Measurements from ENCODE around the gene KATNB1.
A peak's percentile ranks its signal among the peaks of the same experiment; 100 is the strongest.
"Not testable (repeated sequence)": the region's sequence is repeated elsewhere in the genome, so short reads cannot be mapped to it uniquely, and the experiment has no call there.

Gene KATNB1

DNA sequence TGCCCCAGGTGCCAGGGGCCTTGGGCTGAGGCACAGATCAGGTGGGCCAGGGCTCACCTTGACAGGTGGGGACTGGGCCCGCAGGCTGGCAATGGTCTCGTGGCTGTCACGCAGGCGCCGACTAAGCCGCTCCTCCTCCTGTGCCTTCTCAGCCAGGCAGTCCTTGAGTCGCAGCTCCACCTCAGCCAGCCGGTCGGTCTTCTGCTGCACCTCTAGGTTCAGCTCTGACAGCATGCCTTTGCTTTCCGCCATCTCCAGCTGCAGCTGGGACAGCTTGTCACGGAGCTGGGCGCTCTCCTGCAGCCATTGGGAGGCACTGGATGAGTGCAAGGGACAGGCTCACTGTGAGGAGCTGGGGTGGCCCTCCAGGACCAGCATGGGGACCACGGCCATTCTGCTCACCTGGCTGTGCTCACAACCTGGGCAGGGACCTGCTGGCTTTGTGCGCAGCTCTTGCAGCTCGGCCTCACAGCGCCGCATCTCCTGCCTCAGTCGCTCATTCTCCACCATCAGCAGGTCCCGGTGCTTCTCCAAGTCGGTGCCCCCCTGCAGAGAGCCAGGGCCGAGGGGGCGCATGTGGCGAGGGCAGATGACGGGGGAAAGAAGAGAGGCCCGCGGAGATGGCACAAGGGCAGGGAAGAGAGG lies 35.7 kb downstream of the KATNB1 start:
- no peak for DNase-seq

DNA sequence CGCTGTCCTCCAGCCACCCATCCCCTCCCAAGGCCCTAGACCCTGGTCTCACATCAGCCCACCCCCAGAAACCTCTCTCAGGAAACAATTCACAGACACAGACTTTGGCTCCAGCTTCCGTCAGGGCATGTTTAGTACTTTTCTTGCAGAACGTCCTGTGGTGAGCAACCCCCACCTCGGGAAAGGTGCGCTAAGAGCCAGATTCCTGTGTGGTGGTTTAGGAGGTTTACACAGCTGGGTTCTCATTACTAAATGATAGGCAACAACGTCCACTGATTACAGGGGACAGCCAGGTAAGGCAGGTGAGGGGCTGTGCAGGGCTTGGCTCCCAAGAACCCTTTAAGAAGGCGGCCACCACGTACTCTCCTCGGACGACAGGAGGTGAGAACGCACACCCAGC lies 37.4 kb downstream of the KATNB1 start:
- no peak for DNase-seq

DNA sequence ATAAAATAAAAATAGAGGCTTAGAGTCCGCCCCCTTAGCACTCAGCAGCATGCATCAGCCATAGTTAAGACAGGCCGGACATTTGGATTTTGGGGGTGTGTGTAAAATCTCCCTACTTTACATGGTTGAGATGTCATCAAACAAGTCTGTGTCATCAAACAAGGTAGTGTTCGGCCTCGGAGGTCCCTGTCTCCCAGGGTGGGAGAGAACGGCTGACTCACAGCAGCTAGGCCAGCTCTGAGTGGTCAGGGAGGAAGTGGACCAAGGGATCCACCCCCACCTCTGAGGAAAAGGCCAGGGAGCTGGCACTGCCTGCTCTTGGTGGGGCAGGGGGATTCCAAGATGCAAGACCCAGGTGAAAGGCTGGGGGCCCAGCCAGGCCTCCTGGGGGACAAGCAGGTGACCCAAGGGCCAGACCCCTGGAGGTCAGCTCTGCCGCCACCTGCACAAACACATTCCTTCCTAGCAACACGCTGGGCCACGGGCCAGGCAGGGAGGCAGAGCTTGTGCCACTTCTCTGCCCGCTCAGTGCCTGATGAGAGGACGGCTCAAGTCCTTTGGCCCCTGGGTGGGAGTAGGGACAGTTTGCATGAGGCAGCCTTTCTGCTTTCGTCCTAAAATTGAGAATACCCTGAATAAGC lies 38.2 kb downstream of the KATNB1 start:
- peak in 2 of 56 donors; percentile 20 to 39 for DNase-seq

DNA sequence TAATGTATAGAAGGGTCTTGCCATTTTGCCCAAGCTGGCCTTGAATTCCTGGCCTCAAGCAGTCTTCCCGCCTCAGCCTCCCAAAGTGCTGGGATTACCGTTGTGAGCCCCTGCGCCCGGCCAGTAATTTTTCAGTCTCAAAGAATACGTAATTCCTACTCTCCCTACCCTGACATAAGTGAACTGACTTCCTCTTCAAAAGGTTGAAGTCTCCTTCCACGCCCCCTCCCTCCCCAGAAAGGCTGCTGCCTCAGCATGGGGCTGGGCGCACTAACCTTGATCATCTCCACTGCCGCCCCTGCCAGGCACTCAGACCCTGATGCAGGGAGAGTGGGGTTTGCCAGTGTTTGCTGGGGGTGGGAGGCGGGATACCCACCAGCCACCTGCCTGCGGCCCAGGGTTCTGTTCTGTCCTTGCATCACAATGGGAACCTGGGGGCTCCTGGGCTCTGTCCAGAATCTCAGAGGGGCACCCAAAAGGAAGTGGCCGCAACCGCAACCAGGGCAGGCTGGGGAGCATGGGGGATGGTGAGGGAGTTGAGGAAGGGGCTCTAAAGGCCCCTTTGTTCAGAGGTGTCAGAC lies 39.2 kb downstream of the KATNB1 start:
- DNase-seq: no peak

DNA sequence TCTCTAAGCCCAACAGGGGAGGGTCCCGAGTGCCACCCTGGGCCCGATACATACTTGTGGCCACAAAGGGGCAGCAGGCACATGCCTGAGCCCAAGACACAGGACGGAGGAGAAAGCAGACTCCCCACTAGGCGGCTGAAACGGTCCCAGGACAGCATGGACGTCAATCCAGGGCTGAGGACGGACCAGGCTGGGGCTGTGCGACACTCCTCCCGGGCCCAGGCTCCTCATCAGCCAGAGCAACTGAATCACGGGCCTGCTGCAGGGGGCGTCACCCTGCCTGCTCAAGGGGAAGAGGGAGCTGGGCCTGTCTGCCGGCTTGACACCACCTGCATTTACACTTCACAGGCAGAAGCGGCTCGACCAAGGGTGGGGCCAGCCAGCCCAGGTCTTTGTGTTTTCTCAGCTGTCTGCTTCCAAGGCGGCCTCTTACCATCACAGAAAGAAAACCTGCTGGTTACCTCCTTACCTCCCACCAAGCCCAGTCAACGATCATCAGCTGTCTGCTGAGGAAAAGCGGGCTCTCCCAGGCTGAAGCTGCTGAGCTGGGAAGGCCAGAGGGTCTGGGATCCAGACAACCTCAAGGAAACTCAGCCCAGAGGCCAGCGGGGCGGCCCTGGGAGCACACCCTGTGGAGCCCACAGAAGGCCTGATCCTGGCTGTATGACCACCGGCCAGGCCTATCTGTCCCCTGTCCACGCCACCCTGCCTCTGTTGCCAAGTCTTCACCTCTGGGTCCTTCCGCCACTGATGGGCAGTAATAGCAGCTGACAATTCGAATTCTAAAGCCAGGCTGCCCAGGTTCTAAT lies 40.3 kb downstream of the KATNB1 start:
- DNase-seq: peak in 33 of 56 donors; percentile 18 to 76 (median 41)

DNA sequence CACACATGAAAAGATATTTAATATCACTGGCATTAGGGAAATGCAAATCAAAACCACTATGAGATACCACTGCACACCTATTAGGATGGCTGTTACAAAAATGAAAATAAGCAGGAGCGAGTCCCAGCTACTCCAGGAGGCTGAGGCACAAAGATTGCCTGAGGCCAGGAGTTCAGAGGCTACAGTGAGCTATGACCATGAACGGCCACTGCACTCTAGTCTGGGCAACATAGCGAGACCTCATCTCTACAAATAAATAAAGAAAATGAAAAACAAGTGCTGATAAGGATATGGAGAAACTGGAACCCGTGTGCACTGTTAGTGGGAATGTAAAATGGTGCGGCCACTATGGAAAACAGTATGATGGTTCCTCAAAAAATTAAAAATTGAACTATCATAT lies 43.1 kb downstream of the KATNB1 start:
- no peak for DNase-seq

DNA sequence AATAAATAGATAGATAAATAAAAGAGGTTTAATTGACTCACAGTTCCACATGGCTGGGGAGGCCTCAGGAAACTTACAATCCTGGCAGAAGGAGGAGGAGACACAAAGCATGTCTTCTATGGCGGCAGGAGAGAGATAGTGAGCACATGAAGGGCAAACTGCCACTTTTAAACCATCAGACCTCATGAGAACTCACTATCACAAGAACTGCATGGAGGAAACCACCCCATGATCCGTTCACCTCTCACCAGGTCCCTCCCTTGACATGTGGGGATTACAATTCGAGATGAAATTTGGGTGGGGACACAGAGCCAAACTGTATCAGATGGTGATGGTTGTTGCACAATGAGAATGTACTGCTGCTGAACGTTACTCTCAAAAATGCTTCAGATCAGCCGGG lies 44.3 kb downstream of the KATNB1 start:
- DNase-seq: not testable (repeated sequence)

DNA sequence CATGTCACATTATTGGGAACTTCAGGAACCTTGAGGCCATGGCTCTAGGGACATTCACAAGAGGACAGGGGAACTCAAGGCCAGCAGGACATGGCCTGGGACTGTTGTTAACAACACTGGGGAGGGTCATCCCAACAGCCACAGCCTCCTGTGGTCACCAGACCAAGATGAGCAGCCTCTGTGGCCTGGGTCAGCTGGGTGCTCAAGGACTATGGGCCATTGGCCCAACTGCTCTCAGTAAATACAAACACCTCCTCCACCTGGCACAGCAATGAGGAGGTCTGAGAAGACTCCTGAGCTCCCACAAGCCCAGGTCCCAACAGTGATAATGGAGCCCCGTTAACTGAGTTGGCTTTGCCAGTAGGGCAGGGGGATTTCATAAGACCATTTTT lies 45.8 kb downstream of the KATNB1 start:
- DNase-seq: no peak

DNA sequence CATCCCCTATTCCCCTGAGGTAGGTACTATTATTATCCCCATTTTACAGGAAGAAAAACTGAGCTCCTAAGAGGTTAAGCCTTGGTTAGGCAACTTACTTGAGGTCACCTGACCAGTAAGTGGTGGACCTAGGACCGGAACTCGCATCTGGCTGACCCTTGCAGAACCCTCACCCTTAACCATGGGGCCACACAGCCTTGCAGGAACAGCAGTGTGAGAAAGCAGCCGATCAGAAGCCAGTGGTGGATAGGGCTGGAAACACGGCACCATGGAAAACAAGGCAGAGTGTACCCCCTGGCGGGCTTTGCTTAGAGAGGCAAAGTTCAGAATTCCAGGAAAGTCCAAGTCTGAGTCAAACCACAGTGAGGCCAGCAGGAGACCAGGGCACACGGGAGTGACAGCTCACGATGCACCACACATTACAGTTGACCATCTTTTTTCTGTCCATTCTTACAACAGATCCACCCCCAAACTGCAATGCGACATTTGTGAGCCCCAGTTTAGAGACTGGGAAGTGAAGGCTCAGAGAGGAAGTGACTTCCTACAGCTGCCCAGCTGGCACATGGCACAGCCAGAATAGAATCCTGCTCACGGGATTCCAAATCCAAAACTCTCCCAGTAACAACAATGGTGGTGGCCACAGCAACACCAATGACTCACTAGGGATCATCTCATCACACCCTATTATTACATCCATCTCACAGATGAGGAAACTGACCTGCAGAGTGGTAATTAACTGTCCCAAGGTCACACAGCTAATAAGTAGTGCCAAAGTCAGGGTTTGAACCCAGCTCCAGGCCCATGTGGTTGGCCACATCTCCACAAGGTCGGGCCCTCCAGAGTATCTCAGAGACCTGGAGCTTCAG lies 46.4 kb downstream of the KATNB1 start:
- no peak for DNase-seq

DNA sequence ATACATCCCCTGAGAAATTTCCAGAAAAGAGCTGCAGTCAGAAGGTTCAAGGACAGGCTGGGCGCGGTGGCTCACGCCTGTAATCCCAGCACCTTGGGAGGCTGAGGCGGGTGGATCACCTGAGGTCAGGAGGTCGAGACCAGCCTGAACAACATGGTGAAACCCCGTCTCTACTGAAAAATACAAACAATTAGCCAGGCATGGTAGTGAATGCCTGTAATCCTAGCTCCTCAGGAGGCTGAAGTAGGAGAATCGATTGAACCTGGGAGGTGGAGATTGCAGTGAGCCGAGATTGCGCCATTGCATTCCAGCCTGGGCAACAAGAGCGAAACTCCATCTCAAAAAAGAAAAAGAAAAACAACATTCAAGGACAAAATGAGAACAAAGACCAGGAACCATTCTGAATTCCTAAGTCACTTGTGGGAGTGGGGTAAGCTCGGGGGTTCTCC lies 47.1 kb downstream of the KATNB1 start:
- DNase-seq: not testable (repeated sequence)

DNA sequence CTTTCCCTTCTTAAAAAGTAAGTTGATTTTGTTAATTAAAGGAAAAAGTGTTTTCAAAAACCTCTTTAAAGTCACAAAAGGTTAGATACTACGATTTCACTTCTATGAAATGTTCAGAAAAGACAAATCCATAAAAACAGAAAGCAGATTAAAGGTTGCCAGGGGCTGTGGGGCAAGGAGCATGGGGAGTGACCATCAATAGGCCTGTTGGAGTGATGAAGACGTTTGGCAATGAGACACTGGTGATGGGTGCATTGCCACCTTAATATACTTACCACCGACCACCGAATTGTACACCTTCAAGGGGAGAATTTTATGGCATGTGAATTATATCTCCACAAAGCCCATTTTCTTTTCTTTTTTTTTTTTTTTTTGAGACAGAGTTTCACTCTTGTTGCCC lies 47.5 kb downstream of the KATNB1 start:
- DNase-seq: no peak

DNA sequence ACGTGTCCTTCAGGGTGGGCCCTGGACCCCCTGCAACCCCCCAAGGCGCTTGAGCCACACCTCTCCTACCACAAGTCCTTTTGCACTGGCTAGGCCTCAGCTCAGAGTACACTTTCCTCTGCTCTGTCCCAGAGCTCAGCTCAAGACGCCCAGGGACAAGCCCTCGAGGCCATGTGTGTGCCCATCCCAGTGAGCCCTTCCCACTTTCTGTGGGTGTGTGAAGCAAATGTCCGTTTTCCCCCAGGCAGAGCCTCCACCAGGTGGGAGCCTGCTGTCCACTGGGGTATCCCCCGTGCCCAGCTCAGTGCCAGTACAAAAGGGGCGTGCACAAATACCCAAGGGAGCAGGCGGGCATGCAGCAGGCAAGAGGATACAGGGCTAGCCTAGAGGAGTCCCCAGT lies 48.3 kb downstream of the KATNB1 start:
- DNase-seq: no peak

DNA sequence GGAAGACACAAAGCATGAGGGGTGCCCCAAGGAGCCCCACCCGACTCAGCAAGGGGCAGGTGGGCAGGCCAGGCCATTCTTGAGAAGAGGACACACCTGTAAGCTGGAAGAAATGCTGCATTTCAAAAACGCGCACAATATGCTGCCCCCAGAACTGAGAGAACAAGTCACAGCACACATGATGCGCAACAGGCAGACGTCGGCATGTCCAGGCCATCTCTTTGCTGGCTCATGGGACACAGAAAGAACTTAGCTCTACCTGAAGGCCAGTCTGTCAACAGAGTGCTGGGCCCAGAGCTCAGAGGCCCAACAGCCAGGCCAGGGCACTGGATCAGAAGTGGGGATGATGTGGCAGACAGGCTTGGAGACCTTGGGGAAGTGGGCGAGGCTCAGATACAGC lies 48.8 kb downstream of the KATNB1 start:
- DNase-seq: no peak

DNA sequence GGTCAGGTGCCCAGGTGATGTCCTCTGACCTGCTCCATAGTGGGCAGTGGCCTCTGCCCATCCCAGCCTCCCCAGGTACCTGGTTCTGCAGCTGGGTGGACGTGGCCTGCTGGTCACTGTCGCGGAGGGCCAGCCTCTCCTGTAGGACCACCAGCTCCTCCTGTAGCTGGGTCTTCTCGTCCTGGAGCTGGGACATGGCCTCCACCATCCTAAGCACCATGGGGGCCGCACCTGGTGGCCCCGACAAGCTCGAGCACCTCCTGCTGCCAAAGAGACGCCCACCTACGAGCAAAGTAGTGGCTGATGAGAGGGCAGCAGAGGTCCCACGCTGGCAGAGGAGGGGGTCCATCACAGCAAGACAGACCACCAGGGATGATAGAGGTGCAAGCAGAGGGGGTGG lies 49.8 kb downstream of the KATNB1 start:
- DNase-seq: no peak

DNA sequence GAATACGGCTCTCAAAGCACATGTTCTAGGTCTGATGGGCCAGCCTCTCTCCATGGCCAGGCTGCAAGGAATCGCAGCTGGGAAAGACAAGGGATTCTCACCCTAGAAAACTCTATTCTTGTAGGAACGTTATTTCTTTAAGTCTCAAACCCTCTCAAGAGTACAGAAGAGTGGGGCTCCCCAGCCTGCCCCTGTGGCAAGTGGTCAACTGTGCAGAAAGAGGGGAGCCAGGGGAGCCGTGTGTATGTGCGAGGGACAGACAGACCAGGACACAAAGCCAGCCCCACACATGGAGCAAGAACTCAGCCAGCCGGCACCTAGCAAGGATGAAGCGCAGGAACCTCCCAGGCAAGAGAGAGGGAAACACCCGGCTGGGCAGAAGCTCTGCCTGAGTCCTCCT lies 50.4 kb downstream of the KATNB1 start:
- DNase-seq: no peak

DNA sequence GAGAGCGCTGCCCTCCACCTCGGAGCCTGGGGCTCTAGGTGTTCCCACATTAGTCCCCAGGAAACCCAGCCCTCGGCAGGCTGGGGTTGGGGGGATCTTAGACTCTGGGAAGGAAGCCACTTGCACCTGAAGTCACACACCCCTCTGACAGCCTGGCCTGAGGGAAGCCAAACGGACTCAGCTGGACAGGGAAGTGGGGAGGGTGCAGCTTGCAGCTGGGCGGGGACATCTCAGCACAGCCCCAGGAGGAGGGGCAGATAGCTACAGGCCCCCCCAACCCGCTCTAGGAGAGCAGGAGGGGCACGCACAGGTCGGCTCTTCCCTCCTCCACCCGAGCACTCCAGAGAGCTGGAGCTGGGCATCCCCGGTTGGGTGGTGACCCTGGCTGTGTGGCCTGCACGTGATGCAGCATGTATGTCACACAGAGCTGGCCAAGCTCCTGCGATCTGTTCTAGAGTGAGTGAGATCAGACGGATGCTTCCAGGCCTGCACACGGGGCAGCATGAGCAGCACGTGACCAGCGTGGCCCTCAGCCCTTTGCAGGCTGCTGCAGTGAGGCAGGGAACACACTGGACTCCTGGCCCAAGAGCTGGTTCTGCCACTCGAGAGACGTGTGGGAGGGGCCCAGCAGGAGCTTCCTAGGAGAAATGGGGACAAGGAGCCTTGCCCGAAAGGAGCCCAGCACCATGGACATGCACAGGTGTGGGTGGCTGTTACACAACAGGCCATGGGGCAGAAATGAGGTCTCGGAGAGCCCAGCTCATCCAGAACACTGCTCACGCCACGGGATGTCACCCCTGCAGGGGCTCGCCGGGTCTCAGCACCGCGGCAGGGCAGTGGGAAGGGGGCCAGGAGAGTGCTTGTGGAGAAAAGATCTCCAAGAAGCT lies 51.3 kb downstream of the KATNB1 start:
- peak in 30 of 56 donors; percentile 18 to 93 (median 54) for DNase-seq

DNA sequence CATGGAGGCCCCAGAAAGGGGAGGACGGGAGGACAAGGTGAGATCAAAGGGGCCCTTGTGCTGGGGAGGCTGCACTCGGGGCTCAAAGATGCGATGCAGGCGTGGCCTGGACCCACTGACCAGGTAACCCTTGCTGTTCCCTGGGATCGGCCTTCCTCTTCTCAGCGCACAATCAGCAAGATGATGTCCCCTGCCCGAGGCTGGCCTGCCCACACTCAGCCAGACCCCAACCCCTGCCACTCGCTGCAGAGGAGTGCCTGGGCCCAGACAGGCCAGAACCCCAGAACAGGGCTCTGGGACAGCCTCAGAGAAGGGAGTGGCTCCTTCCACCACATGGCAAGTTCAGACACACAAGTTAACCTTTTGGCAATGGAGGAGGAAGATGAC lies 51.9 kb downstream of the KATNB1 start:
- no peak for DNase-seq

DNA sequence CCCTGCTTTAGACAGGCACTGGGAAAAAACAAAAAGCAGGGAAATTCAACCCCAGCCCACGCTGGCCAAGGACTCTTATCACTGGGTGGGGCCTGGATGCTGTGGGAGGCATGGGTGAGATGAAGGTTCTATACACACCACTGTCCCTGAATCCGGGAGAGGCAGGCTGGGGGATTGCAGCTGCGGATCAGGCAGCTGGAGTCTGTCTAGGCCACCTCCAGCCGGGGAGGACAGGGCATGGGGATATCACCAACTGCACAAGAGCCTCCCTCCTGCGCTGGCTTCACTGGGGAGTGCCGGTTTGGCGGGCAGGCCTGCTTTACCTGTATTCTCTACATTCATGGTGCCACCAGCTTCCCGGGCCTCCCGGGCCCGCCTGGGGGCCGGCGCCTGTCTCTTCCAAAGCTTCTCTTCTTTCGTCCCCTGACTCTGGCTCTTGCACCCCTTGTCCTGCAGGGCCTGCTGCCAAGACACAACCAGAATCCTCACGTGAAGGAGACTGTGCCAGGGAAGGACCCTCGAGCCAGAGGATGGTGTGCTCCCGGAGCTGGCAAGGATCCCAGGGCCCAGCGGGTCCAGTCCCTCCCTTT lies 52.8 kb downstream of the KATNB1 start:
- DNase-seq: peak in 1 of 56 donors; percentile 65

DNA sequence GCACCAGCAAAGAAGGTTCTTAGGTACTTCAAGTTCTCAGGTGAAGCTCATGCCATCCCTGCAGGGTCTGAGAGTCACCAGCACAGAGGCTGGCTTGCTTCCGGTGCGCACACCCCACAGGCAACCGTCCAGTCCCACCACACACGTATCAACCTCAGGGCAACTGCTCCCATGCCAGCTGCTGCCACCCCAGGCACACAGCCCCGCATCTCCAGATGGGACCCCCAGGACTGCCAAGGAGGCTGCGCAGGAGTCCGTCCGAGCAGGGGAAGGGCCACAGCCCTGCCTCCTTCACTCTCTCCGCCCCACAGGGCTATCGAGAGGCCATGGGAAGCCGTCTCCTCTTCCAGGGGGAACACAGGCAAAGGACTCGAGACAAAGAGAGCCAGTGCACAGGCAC lies 53.4 kb downstream of the KATNB1 start:
- no peak for DNase-seq
